HEK293T (cell line): ENCODE data around the gene ASIC4.

Experiments used
- CTBP1 ChIP-seq: fragments of 450-650 bp; IDR thresholded peaks from 2 replicates; pipeline ENCODE4 v1.6.1; 2016; ENCODE audit warnings: borderline replicate concordance
- TARDBP ChIP-seq: fragments of 450-650 bp; IDR thresholded peaks from 2 replicates; pipeline ENCODE4 v1.6.1; 2016
- ZNF384 ChIP-seq: fragments of 450-650 bp; IDR thresholded peaks from 2 replicates; pipeline ENCODE4 v1.6.1; 2016

DNA sequence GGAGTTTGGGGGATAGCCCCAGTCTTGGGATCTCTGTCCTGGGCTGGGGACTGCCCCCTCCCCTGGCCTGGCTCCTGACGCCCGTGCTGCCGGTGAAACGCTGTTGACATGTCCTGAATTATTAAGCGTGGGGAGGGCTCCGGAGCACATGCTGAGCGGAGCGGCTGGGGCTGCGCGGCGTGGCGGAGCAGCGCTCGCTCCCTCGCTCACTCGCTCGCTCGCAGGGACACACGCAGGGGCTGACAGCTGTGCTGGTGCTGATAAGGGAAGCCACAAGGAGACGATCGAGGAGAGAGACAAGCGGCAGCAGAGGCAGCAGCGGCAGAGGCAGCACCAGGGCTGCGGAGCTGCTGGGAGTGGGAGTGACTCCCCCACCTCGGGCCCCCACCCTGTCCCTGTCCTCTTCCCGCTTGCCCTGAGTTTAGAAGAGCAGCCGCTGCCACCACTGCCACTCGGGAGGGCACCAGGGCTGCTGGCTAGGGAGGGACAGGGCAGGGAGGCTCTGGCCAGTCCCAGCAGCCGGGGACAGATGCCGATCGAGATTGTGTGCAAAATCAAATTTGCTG is at the start of gene ASIC4:
- no peak for TF ChIP-seq ZNF384
- no peak for TF ChIP-seq CTBP1
- no peak for TF ChIP-seq TARDBP
